SK-N-SH (cell line): ENCODE results near the gene WDR93.

ENCODE experiments used
- CTCF ChIP-seq: fragments of 200-600 bp; sonication (generic); IDR thresholded peaks from 2 replicates; pipeline ENCODE4 v1.6.1; 2017; ENCODE audit warnings: antibody characterized with exemption, mild to moderate bottlenecking, moderate library complexity
- EP300 ChIP-seq, 2 experiments: IDR thresholded peaks; 2 replicates each; pipeline versions ENCODE4 v1.4.0 to v1.6.1; 2012; ENCODE audit warnings: borderline replicate concordance in 1 of 2, low read depth in 1 of 2, low read length in 1 of 2
- EZH2phosphoT487 ChIP-seq: fragments of 200-600 bp; sonication (generic); IDR thresholded peaks from 2 replicates; pipeline ENCODE4 v1.6.1; 2017; ENCODE audit warnings: low read depth, mixed run types, mild to moderate bottlenecking, antibody characterized with exemption, moderate library complexity, borderline replicate concordance
- FOXJ3 ChIP-seq: sonication (generic); formaldehyde crosslinking; IDR thresholded peaks from 2 replicates; pipeline ENCODE4 v1.5.1; 2020; ENCODE audit warnings: mild to moderate bottlenecking, missing genetic modification reagents
- GABPA ChIP-seq: IDR thresholded peaks from 2 replicates; pipeline ENCODE4 v1.4.0; 2012; ENCODE audit warnings: low read depth, mild to moderate bottlenecking
- GATA2 ChIP-seq: sonication (generic); formaldehyde crosslinking; IDR thresholded peaks from 2 replicates; pipeline ENCODE4 v1.5.0; 2020; ENCODE audit warnings: mild to moderate bottlenecking, missing genetic modification reagents
- NRF1 ChIP-seq: IDR thresholded peaks from 2 replicates; pipeline ENCODE4 v1.6.1; 2012; ENCODE audit warnings: low read depth, mild to moderate bottlenecking, low read length
- PBX3 ChIP-seq: IDR thresholded peaks from 2 replicates; pipeline ENCODE4; 2012
- POLR2AphosphoS5 ChIP-seq: IDR thresholded peaks from 2 replicates; pipeline ENCODE4 v1.6.1; 2012; ENCODE audit warnings: low read depth, low read length
- YY1 ChIP-seq: IDR thresholded peaks from 2 replicates; pipeline ENCODE4 v1.4.0; 2012; ENCODE audit warnings: low read depth, mild to moderate bottlenecking

- TF ChIP-seq PBX3 (no peak), CTCF (no peak), EP300 (IDR thresholded peaks at IDR 0.05; ENCODE audit: borderline replicate concordance in 1 of 2, low read depth in 1 of 2, low read length in 1 of 2) (no peak), EZH2phosphoT487 (no peak), GATA2 (no peak), YY1 (no peak), GABPA (no peak), NRF1 (no peak), POLR2AphosphoS5 (no peak), FOXJ3 (CRISPR knock-in tag) (no peak)
Observed at GRCh38 chr15:89732451-89733172, 42.0 kb downstream of the WDR93 start.
